Suprapubic skin (tissue), 4 donors: ENCODE results near the gene CABP2.
"Not testable (repeated sequence)": the region's sequence is repeated elsewhere in the genome, so short reads cannot be mapped to it uniquely, and the experiment has no call there.

Experiments used
- CTCF ChIP-seq, 2 donors: fragments of 200-600 bp in 1 of 2; fragments of 450-650 bp in 1 of 2; sonication (generic) in 1 of 2; IDR thresholded peaks; one replicate each; pipeline ENCODE4 v1.5.1; 2016 to 2019; ENCODE audit warnings: antibody characterized with exemption in 2 of 2, mild to moderate bottlenecking in 1 of 2, moderate library complexity in 1 of 2
- EP300 ChIP-seq: sonication (generic); formaldehyde crosslinking; IDR thresholded peaks from one replicate; pipeline ENCODE4 v1.6.1; 2017; ENCODE audit warnings: antibody characterized with exemption
- POLR2A ChIP-seq, 2 donors: fragments of 450-650 bp; IDR thresholded peaks; one replicate each; pipeline ENCODE4 v1.6.1; 2017; ENCODE audit warnings: antibody characterized with exemption in 2 of 2, mild to moderate bottlenecking in 2 of 2, moderate library complexity in 2 of 2
- POLR2AphosphoS5 ChIP-seq, 3 donors: sonication (generic); formaldehyde crosslinking; IDR thresholded peaks; one replicate each; pipeline ENCODE4 v1.6.1; 2017; ENCODE audit warnings: antibody characterized with exemption in 3 of 3

- TF ChIP-seq CTCF (IDR thresholded peaks at IDR 0.05); EP300; POLR2AphosphoS5 (IDR thresholded peaks at IDR 0.05); POLR2A (IDR thresholded peaks at IDR 0.05): not testable (repeated sequence)
Observed at GRCh38 chr11:67485873-67486361, 37.3 kb downstream of the CABP2 start.
